NCI-H1105 (cell line): ENCODE results near the gene TRIM8.

Source experiments
- DNase-seq: peaks from one replicate; lab custom pipeline; 2025; lab: John Stamatoyannopoulos, UW

Gene TRIM8, protein sequence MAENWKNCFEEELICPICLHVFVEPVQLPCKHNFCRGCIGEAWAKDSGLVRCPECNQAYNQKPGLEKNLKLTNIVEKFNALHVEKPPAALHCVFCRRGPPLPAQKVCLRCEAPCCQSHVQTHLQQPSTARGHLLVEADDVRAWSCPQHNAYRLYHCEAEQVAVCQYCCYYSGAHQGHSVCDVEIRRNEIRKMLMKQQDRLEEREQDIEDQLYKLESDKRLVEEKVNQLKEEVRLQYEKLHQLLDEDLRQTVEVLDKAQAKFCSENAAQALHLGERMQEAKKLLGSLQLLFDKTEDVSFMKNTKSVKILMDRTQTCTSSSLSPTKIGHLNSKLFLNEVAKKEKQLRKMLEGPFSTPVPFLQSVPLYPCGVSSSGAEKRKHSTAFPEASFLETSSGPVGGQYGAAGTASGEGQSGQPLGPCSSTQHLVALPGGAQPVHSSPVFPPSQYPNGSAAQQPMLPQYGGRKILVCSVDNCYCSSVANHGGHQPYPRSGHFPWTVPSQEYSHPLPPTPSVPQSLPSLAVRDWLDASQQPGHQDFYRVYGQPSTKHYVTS

DNA sequence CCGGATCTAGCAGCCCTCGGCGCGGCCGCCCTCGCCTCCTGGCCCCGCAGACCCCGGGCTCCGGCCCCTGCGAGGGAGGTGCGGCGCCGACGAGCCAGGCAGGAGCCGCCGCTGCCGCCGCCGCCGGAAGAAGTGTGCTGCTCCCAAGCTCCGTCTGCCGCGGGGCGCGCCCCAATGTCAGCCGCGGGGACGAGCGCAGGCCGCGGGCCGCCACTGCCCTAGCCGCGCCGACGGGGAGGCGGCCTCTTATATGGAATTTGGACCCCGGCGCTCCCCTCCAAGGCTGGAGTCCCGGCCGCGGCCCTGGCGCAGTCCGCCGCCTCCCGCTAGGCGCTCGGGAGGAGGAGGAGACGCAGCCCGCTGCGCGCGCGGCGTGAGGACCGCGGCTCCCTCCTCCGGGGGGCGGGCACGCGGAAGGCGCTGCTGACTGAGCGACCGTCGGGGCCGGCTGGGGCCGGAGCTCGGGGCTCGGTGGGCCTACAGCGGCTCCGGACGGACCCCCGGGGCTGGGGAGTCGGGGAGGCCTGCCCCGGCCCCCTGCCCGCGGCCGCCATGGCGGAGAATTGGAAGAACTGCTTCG, at the start of gene TRIM8:
Gene TRIM8 (plus strand): TSS at position 414 of the 580 bp plus-strand sequence. CDS start 139 bp downstream, at position 553.
- no peak for DNase-seq

DNA sequence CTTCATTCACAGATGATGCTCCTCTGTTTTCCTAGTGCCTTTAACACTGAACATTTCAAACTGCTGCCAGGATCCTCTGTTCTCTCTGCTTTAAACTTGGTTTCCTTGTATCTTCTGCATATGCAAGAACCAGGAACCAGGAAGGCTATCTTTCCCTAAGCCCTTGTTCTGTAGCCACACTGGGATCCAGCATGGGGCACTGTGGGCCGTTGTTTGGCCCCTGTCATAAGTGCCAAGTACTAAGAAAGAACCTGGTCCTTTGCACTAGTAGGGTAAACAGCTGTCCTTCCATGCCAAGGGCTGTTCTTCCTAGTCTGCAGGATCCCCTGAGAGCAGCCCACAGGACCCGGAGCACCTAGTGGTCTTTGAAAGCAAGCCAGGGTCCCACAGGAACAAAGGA, 49.0 kb upstream of the TRIM8 start:
- no peak for DNase-seq

DNA sequence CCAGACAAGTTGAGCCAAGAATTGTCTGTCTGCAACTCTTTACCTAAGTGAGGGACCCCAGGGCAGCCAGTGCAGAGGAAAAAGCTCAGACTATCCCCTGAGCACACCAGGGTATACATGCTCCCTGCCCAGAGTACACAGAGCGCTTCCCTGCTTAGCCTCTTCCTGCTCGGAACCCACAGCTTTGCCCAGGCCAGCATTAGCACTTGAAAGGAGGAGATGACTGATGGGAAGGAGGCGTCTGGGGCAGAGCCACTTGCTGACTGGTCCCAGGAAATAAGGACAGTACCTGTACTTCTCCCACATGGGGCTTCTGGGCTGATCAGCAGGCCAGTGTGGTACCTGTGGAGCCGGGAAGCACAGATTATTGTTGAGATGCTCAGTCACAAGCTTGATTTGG, 48.4 kb upstream of the TRIM8 start:
- DNase-seq: no peak

DNA sequence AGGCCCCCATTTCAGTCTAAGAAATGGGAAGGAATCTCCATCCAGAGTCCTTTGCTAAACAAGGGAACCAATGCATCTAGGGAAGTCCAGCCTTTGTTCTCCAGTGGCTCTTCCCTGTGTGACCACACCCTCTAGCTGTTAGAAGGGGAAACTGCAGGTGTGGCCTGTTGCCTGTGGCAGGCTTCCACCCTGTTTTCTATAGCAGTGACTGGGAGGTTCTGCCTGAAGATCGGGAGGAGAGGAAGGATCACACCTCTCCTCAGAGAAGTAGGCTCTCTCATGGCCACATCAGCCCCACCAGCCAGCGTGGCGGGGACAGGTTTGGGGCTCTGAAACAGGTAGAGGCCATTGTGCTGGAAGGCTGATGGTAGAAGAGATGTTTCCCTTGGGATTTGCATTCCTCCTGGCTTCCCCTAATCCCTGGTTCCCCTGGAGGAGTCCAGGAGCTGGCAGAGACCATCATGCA, 47.7 kb upstream of the TRIM8 start:
- DNase-seq: peak; percentile 19

DNA sequence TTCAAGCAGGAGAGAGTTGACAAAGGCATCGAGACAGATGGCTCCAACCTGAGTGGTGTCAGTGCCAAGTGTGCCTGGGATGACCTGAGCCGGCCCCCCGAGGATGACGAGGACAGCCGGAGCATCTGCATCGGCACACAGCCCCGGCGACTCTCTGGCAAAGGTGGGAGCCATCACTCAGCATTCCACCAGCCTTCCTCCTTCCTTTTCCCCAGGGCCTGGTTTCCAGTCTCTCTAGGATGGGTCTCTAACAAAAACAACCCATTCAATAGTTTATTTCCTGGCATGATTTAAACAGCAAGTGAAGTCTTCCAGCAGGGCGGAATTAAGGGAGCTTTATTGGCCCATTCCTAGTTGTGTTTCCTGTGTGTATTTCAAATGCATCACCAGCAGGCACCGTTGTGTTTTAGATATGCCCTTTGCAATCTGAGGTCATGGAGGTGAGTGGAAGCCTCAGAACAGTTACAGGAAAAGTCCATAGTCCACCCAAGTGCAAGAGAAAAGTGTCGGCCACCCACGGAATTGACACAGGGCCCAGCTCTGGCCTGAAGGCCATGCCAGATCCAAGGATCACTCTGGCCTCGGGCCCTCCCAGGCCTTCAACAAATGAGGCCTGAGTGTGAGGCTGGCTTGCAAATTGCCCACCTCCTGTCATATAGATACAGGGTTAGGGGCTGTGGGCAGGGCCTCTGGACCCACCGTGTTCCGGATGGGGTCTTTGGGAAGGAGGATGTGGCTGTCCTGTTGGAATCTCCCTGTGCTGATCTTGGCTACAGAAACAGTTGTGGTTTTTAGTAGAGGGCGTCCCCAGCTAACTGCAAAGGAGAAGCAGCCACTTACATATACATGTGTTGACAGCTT, 46.9 kb upstream of the TRIM8 start:
- DNase-seq: no peak

DNA sequence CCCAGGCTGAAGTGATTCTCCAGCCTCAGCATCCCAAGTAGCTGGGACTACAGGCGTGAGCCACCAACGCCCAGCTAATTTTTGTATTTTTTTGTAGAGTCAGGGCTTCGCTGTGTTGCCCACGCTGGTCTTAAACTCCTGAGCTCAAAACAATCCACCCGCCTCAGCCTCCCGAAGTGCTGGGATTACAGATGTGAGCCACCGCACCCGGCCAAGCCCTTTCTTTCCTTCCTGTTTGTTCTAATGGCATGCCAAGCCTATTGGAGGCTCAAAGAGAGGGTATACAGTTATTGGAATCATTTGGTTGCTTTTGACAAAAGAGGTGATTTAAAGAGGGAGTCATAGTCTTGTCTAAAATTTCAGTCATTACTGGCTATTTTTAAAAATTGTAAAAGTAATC, 46.0 kb upstream of the TRIM8 start:
- DNase-seq: no peak

DNA sequence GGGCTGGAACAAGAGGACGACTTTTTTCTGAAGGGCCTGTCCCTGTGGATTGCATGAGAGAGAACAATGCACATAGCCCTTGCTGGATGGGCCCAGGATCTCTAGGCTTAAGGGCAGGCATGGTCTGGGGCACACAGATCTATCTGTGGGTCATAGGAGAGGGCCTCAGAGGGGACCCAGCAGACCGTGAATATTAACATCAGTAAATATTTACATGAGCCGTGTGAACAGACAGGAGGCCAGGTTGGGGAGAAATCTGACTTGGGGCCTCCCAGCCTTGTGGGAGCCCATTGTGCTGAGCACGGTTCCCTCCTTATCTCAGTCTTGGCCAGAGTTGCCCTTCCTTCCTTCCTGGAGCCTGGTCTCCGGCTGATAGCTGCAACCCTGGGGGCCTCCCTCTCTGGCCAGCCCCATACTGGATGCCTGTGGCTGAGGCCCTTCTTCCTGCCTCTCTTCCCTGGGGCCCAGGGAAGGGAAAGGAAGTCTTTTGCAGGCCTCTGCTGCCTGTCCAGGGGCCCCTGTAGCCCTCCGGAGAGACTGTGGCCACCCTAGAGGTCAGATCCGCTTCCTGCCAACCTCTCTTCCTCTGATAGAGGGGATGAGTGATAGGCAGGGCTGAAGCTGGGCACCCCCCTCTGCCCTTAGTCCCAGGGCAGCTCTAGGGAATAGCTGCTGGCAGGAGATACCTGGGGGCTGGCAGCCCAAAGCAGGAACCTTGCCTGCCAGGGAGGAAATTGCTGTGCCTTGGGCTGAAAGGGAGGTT, 44.5 kb upstream of the TRIM8 start:
- DNase-seq: no peak

DNA sequence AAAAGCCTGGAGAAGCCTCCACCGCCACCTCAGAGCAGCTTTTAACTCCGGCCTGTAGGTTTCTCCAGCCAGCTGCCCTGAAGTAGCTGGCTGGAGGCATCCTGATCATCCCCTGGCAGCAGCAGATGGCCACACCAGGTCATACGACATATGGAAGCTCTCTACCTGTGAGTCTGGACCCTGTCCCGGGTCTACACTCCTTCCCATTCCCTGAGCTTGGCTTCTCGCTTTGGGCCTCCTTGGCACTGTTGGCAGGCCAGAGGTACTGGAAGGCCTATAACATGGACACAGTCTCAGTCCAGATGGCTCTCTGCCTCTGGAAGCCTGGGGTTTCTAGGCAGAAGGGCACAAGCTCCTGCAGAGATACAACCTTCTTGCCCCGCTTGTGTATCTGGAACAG, 43.5 kb upstream of the TRIM8 start:
- no peak for DNase-seq

DNA sequence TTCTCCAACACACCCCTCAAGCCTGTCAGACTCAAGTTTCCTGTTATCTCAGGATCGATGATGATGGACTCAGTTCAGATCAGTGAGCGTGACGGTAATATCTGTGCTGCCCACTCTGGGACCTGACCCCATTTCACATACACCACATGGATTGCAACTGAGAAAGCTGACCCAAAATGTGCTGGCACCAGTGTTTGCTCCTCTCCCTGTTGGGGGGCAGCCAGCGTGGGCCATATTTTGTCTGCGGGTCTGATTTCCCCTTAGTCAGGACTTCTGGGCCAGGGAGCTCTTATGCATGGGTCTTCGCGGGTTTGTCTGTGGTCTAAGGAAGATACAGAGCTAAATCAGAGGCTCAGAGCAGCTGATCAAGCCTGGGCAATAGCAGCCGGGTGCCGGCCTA, 42.6 kb upstream of the TRIM8 start:
- DNase-seq: no peak

DNA sequence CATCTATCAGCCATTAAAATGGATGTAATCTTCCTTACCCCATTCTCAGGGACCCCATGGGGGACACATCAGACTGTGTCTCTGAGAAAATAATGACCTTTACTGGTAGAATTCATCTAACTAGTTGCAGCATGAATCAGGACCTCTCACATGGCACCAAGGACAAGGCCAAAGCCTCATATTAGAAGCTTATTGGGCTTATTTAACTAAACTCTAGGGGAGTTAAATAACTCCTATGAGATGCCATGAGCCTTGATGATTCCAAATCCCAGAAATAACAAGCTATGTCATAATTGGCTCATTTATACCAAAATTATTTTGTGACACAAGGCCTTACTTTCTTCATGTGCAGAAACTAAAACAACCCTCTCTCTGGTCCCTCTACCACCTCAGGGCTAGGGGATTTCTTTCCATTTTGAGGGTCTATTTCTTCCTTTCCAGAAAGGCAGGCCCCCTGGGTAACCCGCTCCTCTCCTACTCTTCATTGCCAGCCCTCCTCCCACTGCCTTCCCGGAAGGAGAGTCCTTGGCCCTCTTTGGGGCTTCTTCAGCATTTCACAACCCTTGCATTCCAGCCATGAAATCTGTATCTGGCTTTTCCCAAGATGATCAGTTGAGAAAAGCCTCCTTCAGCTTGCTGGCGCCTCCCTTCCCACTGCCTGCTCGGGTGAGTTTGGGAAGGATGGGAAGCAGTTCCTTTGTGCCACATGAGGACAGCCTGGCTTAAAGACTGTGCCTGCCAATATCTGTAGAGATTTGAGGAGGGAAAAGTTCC, 41.8 kb upstream of the TRIM8 start:
- DNase-seq: no peak

DNA sequence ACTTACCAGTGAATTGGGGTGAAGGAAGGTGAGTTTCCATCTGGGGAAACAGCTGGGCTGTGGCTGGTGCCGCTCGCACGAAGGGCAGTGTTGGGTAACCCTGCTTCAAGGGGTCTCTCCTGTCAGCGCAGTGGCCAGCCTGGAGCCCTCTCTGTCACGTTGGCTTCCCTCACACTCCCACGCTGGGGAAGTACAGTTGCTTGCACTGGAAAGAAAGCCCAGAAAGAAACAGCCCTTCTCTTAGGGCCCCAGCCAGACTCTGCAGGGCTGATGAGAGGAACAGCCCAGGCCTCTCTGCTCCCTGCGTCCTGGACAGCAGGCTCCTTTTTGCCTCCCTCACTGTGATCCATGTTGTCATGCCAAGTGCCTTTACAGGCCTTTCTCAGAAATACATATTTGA, 40.3 kb upstream of the TRIM8 start:
- DNase-seq: no peak

DNA sequence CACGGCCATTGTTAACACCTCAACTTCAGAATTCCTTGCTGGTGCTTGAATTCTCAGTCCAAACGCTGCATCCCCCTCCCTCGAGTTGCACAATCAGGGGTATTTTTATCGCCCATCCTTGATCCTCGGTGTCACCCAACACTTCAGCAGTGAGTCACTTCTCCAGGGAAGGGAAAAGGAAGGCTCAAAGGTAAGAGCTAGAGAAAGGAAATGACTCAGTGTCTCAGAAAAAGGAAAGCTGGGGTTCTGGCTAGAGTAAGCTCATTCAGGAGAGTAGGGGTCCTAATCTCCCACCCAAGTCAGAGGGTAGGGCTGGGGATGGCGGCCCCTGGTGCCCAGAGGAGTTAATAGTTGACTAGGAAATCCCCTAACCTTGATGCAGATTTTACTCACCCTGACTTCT, 39.8 kb upstream of the TRIM8 start:
- no peak for DNase-seq

DNA sequence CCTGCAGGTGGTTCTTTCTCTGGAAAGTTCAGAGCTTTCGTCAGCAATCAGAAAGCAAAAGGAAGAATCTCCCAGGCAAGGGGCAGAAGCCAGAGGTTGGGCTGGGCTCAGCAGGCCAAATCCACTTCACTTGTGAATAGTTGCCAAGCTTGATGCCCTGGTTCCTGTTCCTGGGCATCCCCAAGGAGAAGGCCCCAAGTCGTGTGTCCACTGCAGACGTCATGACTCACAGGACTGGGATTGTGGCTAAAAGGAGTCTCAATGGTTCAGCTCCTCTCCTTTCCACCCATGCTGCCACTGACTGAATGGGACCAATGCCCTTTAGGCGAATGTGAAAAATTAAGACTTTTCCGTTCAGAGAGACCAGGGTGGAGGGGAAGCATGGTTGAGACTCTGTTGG, 38.6 kb upstream of the TRIM8 start:
- no peak for DNase-seq

DNA sequence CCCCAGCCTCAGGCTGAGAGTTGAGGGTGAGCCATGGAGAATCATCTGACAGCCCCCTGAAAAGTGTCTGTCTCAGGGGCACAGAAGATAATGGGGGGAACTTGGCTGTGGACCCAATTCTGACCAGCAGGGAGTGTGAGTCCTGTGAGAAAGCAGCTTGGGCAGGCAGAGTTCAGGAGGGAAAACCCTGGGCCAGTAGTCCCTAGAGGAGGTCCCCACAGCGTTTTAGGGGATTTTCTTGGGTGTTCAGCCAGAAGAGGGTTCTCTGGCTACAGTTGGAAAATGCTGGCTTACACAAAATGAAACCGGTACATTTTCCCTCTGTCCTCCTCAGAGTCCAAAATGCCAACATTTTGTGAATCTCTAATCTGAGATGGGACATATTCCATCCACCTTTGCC, 35.8 kb upstream of the TRIM8 start:
- DNase-seq: no peak

DNA sequence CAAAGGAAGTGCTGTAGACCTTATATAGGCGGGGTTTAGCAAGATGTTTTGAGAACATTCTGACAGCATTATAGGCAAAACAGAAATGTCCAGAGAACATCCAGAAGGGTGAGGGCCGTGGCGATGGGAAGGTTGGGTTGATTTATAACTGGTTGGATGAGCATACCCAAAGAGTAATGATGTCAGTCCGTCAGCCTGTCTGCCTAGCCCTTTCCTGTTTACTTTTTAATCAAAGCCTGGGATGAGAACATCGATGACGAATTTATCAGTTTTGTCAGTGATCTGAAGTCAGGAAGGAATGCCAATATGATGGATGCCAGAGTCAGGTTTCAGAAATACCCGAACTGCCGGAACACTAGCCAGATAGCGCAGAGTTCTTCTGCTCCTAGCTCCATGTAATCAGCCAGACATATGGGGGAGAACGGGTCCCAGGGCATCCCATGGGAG, 33.8 kb upstream of the TRIM8 start:
- no peak for DNase-seq

DNA sequence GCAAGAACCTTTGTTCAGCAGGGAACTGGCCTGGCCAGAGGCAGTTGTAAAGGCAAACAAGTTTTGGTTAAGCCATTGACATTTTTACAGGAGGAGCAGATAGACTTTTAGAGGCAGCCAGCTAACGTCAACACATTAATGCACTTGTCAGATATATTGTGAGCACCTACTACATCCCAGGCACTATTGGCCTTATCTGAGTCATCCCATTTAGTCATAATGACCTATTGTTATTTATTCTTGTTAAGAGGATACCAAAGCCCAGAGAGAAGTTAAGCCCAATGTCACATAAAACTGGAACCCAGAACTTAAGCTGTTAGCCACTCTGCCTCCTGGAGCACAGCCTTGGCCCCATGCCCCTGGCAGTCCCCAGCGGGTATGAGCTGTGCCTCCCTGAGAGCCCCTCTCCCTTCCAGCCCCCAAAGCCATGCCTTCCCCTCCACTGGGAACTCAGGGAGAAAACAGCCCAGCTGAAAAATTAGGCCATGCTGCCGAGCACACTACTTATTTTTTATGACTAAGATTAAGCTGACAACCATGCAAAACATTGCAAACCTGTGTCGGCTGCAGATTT, 32.7 kb upstream of the TRIM8 start:
- DNase-seq: no peak

DNA sequence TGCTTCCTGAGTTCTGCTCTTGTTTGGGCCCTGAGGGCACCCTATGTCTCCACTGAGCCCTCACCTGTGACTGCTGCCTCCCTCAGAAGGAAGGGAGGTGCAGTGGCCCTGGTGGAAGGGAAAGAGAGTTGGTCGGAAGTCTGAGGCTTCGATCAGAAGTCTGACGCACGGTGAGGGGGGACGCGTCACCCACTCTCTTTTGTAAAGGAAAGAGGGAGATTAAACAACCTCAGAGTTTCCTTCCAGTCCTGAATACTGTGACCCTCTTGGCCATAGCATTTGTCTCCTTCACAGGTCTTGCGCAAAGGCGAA, 31.4 kb upstream of the TRIM8 start:
- DNase-seq: no peak

DNA sequence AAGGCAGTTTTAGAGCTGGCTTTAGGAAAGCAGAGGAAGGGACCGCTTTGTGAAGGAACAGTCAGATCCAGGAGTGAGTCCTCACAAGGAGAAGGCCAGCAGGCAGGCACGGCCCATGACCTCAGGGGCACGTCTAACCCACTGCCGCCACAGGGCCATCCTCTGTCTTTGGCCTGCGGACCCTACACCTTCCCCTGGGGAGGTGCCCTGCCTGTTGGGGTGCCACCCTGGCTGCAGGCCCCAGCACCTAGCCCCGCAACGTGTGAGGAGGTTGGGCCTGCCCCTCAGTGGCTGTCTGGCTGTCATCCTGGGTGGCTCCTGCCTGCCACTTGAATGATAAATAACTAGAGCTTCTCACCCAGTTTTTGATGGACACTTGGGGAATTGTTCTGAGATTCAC, 31.0 kb upstream of the TRIM8 start:
- no peak for DNase-seq

DNA sequence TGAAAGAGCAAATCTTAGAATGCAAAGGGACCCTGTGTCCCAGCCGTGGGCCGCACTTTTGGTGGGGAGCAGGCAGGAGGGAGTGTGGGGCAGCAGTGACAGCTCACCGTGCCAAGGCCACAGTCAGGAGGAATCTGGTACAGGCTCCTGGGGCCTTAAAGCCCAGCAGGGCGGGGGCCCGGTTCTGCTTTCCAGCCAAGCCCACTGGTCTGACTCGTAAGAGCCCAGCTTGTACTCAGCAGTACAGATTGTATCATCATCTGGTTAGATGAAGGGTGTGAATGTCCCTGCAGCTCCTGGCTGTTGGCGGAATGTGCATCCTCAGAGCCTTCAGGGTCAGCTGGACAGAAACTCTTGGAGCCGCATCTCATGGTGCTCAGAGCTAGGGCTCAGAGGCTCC, 30.5 kb upstream of the TRIM8 start:
- no peak for DNase-seq

DNA sequence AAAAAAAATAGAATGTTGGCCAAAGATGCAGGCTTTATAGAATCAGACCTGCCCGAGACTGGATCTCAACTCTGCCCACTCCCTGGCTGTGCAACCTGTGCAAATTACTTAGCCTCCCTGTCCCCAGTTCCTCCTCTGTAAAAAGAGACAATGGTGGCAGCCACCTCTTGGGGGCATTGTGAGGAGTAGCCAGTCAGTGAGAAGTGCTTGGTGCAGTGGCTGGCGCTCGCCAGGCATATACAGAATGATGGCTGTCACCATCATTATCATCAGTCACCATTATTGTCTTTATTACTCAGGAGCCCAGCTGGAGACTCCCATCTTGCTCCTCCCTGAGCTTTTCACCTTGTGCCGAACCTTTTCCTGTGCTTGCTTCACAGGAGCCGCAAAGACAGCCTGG, 29.4 kb upstream of the TRIM8 start:
- DNase-seq: no peak

DNA sequence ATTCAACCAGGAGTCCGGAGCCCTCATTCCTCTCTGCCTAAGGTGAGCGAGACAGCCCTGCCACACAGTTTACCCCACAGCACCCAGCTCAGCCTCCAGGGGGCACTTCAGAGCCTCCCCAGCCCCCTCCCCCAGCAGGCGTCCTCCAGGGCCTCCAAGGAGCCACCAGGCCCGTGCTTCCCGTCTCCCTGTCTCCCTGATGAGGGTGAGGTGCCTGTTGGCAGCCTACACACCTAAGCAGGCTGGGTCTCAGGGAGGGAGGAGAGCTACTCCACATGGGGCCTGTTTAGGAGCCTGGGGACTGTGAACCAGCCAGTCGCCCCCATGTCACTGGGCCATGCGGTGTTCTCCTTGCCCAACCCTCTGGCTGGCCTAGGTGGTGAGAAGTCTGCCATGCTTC, 28.9 kb upstream of the TRIM8 start:
- DNase-seq: no peak
